K562 (cell line): ENCODE results near the gene PLP2. TPM values are rescaled to one million over a fixed set of nuclear protein-coding genes. Genes with fewer than 3 reads are reported as not detected.

Experiments
- ARID3B ChIP-seq: fragments of 250-450 bp; sonication (Bioruptor Pico); IDR thresholded peaks from 2 replicates; pipeline ENCODE4 v1.4.0; 2020; ENCODE audit warnings: borderline replicate concordance
- HDAC1 ChIP-seq, 2 experiments: fragments of 450-650 bp; IDR thresholded peaks; 2 replicates each; pipeline ENCODE4 v1.6.1; 2016 to 2017; ENCODE audit warnings: inconsistent platforms in 1 of 2, mild to moderate bottlenecking in 1 of 2, moderate library complexity in 1 of 2
- HNRNPLL ChIP-seq: fragments of 200-400 bp; formaldehyde crosslinking; IDR thresholded peaks from 2 replicates; pipeline ENCODE4 v1.6.1; 2017; ENCODE audit warnings: low read length, low read depth, mild to moderate bottlenecking; ENCODE audit not compliant: poor library complexity, severe bottlenecking
- PHF21A ChIP-seq: fragments of 450-650 bp; IDR thresholded peaks from 2 replicates; pipeline ENCODE4 v1.6.1; 2017; ENCODE audit warnings: low read depth, borderline replicate concordance
- RAD21 ChIP-seq, 2 experiments: fragments of 250-450 bp in 1 of 2; fragments of 450-650 bp in 1 of 2; sonication (Bioruptor Pico) in 1 of 2; formaldehyde crosslinking in 1 of 2; IDR thresholded peaks in 1 of 2; conservative IDR thresholded peaks in 1 of 2; 2 replicates each; pipeline versions ENCODE4 v1.4.0 to v1.8.0; 2020 to 2022; ENCODE audit warnings: mild to moderate bottlenecking in 2 of 2, moderate library complexity in 1 of 2
- RUNX1 ChIP-seq: sonication (generic); IDR thresholded peaks from 2 replicates; pipeline ENCODE4 v1.6.1; 2016; ENCODE audit warnings: antibody characterized with exemption, low read depth
- ZNF609 ChIP-seq: sonication (generic); formaldehyde crosslinking; IDR thresholded peaks from 2 replicates; pipeline ENCODE4 v1.8.1; 2023; ENCODE audit warnings: missing genetic modification reagents, mild to moderate bottlenecking, borderline replicate concordance
- polyA plus RNA-seq, 8 experiments: library from polyadenylated mRNA; depleted of rRNA in 4 of 8; stranded (reverse) in 5 of 8; unstranded in 3 of 8; fragments of >200 nt; fragmentation: Nextera tagmentation in 2 of 8; fragmentation: Illumina TruSeq in 1 of 8; extraction: Ambion mirVana in 2 of 8; extraction: Trizol in 1 of 8; gene quantifications; 2 replicates each; pipeline versions ENCODE4 v1.2.1 to v1.2.3, GENCODE V29; 2011 to 2014; ENCODE audit warnings: inconsistent platforms in 1 of 8, missing spikeins in 1 of 8
- total RNA-seq, 7 experiments: library from RNA; depleted of rRNA in 6 of 7; stranded (reverse); fragments of >200 nt in 6 of 7; fragmentation: Illumina TruSeq in 2 of 7; extraction: Trizol in 2 of 7; gene quantifications; 2 replicates each; pipeline versions ENCODE4 v1.2.1 to v1.2.3, GENCODE V29; 2011 to 2021; ENCODE audit warnings: low replicate concordance in 1 of 7
- TF ChIP-seq, protein P1 (sequence below): fragments of 450-650 bp; IDR thresholded peaks from 2 replicates; pipeline ENCODE4 v1.6.1; 2014; ENCODE audit warnings: low read depth, mild to moderate bottlenecking, moderate library complexity, borderline replicate concordance
- TF ChIP-seq, protein P2 (sequence below): fragments of 250-450 bp; sonication (Bioruptor Pico); IDR thresholded peaks from 2 replicates; pipeline ENCODE4 v1.9.0; 2021; ENCODE audit warnings: mild to moderate bottlenecking, inconsistent platforms

PLP2 gene
- total and polyA plus RNA-seq, 9 of the 15 experiments (the other 6 are each of a cell fraction or from before 2014, with no cell fraction given): 34.7 to 236 (median 112) TPM

- TF ChIP-seq ARID3B (CRISPR knock-in tag) (peak; percentile 66; the same call in 1 of the 2 replicates), RAD21 (CRISPR knock-in tag; conservative IDR thresholded peaks at IDR 0.05 in 1 of 2, IDR thresholded peaks at IDR 0.05 in 1 of 2) (peak; percentile 59 to 62), RUNX1 (no peak), ZNF609 (no peak; the same call in 1 of the 2 replicates), PHF21A (no peak), HNRNPLL (peak; percentile 70), HDAC1 (IDR thresholded peaks at IDR 0.05) (no peak)
- TF ChIP-seq, protein P1, sequence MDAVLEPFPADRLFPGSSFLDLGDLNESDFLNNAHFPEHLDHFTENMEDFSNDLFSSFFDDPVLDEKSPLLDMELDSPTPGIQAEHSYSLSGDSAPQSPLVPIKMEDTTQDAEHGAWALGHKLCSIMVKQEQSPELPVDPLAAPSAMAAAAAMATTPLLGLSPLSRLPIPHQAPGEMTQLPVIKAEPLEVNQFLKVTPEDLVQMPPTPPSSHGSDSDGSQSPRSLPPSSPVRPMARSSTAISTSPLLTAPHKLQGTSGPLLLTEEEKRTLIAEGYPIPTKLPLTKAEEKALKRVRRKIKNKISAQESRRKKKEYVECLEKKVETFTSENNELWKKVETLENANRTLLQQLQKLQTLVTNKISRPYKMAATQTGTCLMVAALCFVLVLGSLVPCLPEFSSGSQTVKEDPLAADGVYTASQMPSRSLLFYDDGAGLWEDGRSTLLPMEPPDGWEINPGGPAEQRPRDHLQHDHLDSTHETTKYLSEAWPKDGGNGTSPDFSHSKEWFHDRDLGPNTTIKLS: peak; percentile 41; the same call in 1 of the 2 replicates
- TF ChIP-seq, protein P2, sequence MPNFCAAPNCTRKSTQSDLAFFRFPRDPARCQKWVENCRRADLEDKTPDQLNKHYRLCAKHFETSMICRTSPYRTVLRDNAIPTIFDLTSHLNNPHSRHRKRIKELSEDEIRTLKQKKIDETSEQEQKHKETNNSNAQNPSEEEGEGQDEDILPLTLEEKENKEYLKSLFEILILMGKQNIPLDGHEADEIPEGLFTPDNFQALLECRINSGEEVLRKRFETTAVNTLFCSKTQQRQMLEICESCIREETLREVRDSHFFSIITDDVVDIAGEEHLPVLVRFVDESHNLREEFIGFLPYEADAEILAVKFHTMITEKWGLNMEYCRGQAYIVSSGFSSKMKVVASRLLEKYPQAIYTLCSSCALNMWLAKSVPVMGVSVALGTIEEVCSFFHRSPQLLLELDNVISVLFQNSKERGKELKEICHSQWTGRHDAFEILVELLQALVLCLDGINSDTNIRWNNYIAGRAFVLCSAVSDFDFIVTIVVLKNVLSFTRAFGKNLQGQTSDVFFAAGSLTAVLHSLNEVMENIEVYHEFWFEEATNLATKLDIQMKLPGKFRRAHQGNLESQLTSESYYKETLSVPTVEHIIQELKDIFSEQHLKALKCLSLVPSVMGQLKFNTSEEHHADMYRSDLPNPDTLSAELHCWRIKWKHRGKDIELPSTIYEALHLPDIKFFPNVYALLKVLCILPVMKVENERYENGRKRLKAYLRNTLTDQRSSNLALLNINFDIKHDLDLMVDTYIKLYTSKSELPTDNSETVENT (CRISPR knock-in tag): no peak
Measured at GRCh38 chrX:49155900-49156837, 15.5 kb upstream of the PLP2 start (continued).
